GM21529 (cell line): ENCODE data around the gene ABHD8.

ENCODE experiments used
- ATAC-seq: cut with Tn5 transposase; IDR thresholded peaks from one replicate; pipeline ENCODE4 v1.9.1; 2021; ENCODE audit not compliant: unreplicated experiment

The ABHD8 gene

DNA sequence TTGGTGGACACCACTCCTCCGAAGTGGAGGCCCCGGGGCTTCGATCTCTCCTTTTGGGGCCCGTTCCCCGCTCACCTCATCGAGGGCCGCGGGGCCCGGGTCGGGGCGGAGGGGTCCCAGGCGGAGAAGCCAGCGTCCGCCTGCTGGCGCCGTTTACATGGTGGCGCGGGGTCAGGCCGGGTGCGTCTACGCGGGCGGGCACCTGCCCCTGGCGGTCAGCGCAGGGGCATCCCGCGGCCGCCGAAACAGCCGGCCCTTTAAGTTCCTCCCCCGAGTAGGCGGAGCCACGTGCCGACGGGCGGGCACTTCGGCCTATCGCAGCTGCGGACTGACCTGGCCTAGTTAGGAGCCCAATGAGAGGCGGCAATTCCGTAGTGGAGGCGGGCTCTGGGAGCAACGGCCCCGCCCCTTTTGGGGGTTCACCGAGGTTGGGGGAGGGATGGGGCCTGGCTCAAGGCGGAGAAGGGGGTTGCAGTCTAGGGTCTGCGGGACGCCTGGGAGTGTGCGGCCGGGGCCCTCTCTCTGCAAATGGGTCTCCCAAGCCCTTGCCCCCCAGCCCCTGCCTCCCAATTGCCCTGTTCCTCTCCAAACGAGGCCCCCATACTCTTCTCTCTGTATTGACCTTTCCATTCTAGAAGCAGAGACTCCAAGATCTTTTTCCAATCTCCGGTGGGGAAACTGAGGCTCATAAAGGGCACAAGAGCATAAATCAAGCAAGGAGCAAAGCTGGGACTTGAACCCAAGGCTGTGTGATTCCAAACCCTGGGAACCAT lies at the start of gene ABHD8:
Gene ABHD8 (minus strand): TSS at position 259 of the 773 bp plus-strand sequence. CDS start 1,809 bp downstream, outside the sequence.
- ATAC-seq: peak; percentile 60

DNA sequence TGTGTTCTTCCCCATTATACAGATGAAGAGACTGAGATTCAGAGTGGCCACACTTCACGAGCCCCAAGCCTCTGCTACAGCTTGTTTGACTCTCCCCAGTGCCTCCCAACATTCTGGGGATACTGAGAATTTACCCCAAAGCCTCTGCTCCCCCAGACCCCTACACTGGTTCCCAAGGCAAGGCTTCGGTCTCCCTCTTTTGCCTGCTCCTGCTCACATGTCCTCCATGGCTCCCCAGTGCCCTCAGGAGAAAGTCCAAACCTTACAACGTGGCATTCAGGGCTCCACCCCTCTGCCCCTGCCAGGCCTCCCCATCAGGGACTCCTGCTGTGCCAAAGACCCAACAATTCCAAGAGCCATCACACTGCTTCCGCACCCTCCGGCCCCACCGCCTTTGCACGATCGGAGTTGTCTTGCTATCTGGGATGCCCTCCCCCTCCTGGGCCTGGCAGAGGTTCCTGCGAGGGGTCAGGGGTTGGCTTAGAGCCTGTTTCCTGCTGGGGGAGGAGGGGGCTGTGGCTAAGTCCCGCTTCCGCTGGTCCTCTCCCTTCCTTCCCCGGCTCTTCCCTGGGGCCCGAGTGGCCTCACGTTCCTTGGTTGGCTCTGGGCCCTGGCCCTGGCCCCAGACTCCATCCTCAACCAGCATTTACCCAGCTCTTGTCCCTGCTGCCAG lies 49.5 kb upstream of the ABHD8 start:
- no peak for ATAC-seq

- ATAC-seq: no peak
Observed at GRCh38 chr19:17351815-17352435, 48.7 kb upstream of the ABHD8 start.

DNA sequence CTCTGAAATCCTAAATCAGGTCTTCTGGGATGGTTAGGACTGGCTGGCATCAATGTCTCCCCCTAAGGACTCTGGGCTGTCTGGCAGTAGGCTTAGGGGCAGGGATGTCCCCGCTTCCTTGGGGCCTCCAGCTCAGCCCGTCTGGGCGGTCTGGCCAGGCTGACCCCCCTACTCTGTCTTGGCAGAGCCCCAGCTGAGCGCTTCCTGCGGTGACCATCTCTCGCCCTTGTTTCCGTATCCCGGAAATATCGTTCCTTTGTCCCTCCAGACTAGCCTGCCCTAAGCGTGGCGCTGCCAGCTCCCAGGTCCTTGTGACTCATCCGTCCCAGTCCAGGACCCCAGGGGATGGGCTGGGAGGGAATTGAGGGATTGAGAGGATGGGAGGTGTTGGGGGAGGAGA lies 45.5 kb upstream of the ABHD8 start:
- no peak for ATAC-seq

- no peak for ATAC-seq
Observed at GRCh38 chr19:17347877-17348276, 44.7 kb upstream of the ABHD8 start.

DNA sequence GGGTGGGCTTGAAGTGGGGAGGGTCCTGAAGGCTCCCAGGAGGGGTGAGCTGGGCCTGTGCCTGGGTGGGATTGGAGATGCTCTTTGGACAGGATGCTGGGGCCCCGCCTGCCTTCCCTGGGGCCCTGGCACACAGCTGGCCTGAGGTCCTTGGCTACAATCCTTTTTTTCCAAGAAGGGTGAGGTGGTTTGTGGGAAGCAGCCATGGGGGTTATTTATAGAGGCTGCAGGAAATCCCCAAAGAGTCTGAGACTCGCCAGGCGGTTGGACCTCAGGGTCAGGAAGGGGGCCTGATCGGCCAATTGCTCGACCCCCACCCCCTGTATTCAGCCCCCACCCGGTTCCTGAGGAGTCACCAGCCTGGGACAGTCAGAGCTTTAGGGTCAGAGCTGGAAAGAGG lies 44.1 kb upstream of the ABHD8 start:
- no peak for ATAC-seq

DNA sequence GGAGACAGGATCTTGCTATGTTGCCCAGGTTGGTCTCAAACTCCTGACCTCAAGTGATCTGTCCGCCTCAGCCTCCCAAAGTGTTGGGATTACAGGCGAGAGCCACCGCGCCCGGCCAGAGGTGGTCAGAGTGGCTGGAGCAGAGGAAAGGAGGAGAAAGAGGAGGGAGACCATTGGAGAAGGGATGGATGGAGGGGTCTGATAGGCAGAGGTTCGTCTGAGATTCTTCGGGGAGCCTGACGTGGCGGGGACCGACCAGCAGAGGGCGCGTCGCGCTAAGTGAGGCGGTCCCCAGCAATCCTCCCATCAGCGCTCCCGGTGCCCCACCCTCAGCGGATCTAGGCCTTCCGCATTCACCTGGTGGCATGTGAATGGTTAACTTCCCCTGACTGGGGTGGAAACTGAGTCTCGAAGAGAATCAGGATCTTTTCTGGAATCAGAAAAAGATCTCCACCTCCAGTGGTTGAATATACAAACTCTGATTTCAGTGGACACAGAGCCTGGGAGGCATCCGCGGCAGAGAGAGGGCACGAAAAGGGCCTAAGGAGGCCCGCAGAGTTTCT lies 43.0 kb upstream of the ABHD8 start:
- ATAC-seq: no peak

- ATAC-seq: no peak
Observed at GRCh38 chr19:17341845-17342244, 38.6 kb upstream of the ABHD8 start.

- ATAC-seq: no peak
Observed at GRCh38 chr19:17341386-17341785, 38.2 kb upstream of the ABHD8 start.

DNA sequence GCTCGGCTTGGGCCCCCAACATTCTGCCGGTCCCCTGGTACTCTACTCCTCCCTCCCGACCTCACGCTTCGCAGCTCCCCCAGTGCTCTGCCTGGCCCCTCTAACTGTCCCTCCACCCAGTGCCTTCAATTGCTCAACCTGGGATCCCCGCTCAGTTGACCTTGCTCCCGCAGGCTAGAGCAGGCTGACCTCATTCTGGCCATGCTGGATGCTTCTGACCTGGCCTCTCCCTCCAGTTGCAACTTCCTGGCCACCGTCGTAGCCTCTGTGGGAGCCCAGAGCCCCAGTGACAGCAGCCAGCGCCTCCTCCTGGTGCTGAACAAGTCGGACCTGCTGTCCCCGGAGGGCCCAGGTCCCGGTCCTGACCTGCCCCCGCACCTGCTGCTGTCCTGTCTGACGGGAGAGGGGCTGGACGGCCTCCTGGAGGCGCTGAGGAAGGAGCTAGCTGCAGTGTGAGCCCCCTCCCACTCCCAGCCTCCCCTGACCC lies 37.7 kb upstream of the ABHD8 start:
- no peak for ATAC-seq

GRCh38 chr19:17340302-17340870 lies 37.2 kb upstream of the ABHD8 start:
- no peak for ATAC-seq

DNA sequence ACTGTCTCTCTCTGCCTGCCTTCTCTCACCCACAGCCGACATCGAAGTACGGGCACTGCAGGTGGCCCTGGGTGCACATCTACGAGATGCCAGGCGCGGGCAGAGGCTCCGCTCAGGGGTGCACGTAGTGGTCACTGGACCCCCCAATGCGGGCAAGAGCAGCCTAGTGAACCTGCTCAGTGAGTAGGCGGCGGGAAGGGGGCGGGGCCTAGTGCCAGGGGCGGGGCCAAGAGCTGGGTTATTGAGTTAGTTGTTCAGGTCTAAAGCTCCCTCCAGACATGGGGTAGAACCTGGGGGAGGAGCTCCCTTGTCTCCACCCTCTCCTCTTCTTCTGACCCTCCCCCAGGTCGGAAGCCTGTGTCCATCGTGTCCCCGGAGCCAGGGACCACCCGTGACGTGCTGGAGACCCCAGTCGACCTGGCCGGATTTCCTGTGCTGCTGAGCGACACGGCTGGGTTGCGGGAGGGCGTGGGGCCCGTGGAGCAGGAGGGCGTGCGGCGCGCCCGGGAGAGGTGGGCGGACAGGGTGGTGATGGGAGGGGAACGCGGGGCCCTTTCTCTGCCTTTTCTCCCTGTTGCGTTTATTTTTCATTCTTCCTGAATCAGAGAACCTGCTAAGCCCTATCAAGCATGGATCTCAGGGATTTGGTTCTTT lies 36.0 kb upstream of the ABHD8 start:
- ATAC-seq: no peak

DNA sequence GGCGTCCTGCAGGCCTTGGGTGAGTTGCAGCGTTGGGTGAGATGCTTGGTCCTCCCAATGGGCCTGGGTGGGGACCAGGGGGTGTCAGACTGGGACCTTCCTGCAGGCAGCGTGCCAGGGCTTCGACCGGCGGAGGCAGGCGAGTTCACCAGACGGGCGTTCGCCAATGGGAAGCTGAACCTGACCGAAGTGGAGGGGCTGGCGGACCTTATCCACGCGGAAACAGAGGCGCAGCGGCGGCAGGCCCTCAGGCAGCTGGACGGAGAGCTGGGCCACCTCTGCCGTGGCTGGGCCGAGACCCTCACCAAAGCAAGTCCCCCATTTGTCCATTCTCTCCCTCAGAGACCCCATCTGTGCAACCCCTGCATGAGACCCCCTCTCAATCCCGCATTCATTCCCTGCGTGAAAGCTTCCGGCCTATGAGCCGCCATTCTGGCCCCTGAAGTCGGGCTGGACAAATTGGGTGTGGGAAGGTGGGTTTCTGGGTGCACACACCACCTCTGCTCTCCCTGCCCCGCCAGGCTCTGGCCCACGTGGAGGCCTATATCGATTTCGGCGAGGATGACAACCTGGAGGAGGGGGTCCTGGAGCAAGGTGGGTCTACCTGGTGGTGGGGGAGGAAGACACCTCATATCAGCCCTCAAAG lies 35.3 kb upstream of the ABHD8 start:
- no peak for ATAC-seq

DNA sequence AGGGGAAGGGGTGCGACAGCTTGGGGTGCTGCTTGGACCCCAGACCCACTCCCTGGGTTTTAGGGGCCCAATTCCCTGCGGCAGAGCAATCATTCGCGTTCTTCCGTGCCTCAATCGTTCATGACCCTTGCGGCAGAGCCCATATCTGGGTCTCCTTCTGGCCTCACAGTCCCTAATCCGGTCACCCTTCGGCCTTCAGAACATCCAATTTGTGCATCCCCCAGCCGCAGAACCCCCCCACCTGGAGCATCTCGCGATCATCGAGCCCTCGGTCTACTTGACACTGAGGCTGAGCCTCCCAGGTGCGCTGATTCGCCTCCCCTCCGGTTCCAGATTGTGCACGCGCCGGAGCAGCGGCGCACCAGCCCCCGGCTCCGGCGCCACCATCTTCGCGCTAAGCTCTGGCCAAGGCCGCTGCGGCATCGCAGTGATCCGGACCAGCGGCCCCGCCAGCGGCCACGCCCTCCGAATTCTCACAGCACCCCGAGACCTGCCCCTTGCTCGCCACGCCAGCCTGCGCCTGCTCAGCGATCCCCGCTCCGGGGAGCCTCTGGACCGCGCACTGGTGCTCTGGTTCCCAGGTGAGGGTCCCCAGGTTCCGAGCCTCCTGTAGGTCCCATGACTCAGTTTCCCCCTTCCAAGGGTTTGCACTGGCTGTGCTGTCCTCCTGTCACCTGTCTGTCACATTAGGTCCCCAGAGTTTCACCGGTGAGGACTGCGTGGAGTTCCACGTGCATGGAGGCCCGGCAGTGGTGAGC lies 34.6 kb upstream of the ABHD8 start:
- no peak for ATAC-seq

GRCh38 chr19:17336872-17337674 lies 33.8 kb upstream of the ABHD8 start, which contains the start of gene GTPBP3:
Gene GTPBP3, plus strand, starts transcription at chr19:17337553. Its CDS starts 59 bp downstream, at chr19:17337612.
- peak; percentile 68 for ATAC-seq

- no peak for ATAC-seq
Observed at GRCh38 chr19:17335575-17335974, 32.4 kb upstream of the ABHD8 start.

DNA sequence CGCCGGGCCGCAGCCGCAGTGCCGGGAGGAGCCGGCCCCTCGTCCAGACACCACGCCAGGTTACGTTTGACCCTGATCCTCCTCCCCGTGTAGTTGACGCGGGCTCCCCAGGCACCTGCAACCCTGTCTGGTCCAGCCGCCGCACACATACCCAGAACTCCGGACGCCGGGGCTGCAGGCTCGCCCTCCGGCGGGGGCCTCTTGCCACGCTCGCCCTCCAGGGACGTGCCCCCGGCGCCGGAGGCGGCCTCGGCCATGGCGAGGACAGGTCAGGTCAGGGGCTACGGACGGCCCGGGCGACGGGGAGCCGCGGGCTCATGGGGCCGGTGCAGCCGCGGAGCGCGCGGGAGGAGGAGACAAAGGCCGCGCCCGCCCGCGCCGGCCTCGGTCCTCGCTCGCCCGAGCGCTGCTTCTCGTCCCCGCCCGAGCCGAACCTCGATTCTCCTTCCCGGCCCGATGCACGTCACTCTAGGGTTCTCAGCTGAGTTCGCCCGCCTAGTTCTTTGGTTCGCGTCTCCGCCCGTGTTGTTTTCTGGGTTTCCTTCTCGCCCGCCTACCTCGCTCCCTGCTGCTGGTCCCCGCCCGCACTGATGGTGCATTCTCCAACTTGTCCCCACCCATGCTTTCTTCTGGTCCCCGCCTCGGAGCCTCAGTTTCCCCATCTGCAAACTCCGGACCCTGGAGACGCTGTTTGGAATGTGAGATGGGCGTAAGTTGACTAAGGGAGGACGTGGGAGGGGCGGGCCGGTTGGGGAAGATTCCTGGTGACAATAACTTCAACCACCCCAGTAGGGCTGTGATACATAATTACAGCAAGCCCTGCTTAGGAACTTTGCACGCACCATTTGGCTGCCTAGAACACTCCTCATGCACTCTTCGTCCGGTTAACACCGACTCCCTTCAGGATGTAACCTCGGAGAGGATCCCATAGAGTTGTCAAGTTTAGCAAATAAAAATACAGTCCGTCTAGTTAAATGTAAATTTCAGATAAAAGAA lies 31.5 kb upstream of the ABHD8 start, which contains the start of gene ANO8:
Gene ANO8 (minus strand): TSS at position 442 of the 996 bp plus-strand sequence. CDS start 185 bp downstream, at position 257.
- peak; percentile 48 for ATAC-seq
